OCI-LY7 (cell line): ENCODE measurements around the gene AMMECR1.

Experiments used
- CTCF ChIP-seq: fragments of 200-600 bp; sonication (generic); conservative IDR thresholded peaks from 2 replicates; pipeline ENCODE4 v1.5.1; 2014; ENCODE audit warnings: mild to moderate bottlenecking, antibody characterized with exemption, low read length, moderate library complexity, mixed read lengths
- EZH2phosphoT487 ChIP-seq: fragments of 200-600 bp; sonication (generic); IDR thresholded peaks from 2 replicates; pipeline ENCODE4 v1.6.1; 2018; ENCODE audit warnings: low read depth, borderline replicate concordance, mild to moderate bottlenecking, mixed run types, antibody characterized with exemption, low read length, moderate library complexity, mixed read lengths

DNA sequence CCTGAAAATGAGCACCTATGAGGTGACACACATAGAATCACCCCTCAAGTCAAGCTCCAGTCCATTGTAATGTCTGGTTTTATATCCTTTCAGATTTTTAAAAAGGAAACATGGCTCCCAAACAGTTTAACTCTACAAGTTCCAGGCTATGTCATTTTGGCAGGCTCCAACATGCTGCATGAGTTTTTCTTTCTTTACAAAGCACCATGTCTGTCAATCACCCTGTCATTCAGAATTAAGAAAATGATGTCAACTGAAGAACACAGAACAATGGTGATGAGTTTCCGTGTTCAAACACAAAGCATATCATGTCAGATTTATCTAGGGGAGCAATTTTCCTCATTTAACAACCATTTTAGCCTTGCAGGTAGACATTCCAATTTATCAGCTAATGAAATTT, 106.5 kb downstream of the AMMECR1 start:
- TF ChIP-seq CTCF (no peak), EZH2phosphoT487 (no peak)
